Urinary bladder (tissue), 4 donors: Measurements from ENCODE around the gene MVP. TPM values are rescaled to one million over a fixed set of nuclear protein-coding genes. Genes with fewer than 3 reads are reported as not detected.

Experiments
- DNase-seq: peaks from one replicate; pipeline ENCODE4 v3.0.0-alpha.2; 2015; ENCODE audit errors: extremely low spot score
- H3K27ac ChIP-seq: one replicate; pipeline ENCODE4 v1.5.1; 2013; ENCODE audit warnings: low read depth, mild to moderate bottlenecking, moderate library complexity
- H3K36me3 ChIP-seq: one replicate; pipeline ENCODE4 v1.6.1; 2013; ENCODE audit warnings: mild to moderate bottlenecking, moderate library complexity; ENCODE audit not compliant: insufficient read depth
- H3K4me1 ChIP-seq: one replicate; pipeline ENCODE4 v1.6.1; 2013; ENCODE audit warnings: mild to moderate bottlenecking, moderate library complexity; ENCODE audit not compliant: insufficient read depth
- H3K4me3 ChIP-seq: one replicate; pipeline ENCODE4 v1.5.1; 2013; ENCODE audit warnings: low read depth, low read length
- WGBS: extraction: QIAGEN DNeasy Blood & Tissue Kit; methylation state at CpG from one replicate; pipeline ENCODE4 v1.1.7; 2013; 5-methylcytosine and 5-hydroxymethylcytosine counted together
- polyA plus RNA-seq: library from polyadenylated mRNA; stranded (reverse); fragments of 200-250 nt; gene quantifications from one replicate; pipeline ENCODE4 v1.2.3, GENCODE V29; 2013
- total RNA-seq: library from RNA; depleted of rRNA; stranded (reverse); fragments of >200 nt; gene quantifications from one replicate; pipeline ENCODE4 v1.2.3, GENCODE V29; 2014
- donor health status: healthy with polysubstance abuse.
- donor health status: healthy.

MVP gene
- total and polyA plus RNA-seq, 2 donors, result 42.7 to 143 TPM

DNA sequence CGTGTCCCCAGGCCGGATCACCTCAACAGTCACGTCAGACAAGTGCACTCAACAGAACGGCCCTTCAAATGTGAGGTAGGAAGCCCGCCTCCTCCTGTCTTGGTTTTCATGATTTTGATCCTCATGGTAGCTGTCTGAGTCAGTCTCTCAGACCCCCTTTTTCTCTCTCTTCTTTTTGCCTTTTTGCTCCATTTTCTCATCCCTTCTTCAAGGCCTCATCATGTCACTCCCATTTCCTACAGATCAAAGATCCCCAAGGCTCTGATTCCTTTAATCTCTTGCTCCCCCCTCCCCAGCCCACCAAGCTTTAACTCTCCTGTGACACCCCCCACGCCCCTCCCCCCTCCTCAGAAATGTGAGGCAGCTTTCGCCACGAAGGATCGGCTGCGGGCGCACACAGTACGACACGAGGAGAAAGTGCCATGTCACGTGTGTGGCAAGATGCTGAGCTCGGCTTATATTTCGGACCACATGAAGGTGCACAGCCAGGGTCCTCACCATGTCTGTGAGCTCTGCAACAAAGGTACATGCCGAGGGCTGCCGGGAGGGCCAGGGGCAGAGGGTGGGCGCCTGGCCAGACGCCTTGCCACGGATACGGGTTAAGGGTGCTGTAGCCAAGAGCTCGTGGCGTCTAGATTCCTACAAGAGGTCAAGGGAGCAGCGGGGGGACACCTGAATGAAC is 11.9 kb upstream of the MVP start:
- WGBS, result 43% methylated on average over 25 of the region's 25 CpGs
- H3K36me3 ChIP-seq, result no peaks in the 10 kb centered on the region
- peak overlapping the region; percentile 86 for H3K27ac ChIP-seq
- peak overlapping the region; percentile 72 for H3K4me3 ChIP-seq
- H3K4me1 ChIP-seq, result no peaks in the 10 kb centered on the region
- DNase-seq, result no peak

DNA sequence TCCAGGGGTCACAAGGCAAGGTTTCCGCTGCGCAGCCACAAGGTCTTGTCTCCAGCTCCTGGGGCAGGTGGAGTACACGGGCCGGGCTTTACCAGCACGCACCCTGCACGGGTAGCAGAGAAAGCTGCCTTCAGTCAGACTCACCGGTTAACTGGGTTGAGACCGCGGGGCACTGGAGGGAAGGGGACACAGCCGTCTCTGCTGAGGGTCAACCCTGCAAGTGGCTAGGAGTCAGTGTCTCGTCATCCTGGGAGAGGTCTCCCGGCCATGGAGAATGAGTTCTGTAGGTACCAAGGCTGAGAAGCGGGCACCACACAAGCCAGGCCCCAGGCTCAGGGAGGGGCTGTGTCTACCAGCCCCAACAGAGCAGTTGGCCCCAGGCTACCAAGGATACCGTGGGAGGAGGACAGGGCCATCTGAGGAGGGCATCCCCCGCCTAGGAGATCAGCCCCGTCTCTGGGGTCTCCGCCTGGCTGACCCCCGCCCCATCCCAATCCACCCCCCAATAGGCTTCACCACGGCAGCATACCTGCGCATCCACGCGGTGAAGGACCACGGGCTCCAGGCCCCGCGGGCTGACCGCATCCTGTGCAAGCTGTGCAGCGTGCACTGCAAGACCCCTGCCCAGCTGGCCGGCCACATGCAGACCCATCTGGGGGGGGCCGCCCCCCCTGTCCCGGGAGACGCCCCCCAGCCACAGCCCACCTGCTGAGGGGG is 11.1 kb upstream of the MVP start:
- H3K4me3 ChIP-seq, result no peak overlapping the region
- no peak overlapping the region for H3K27ac ChIP-seq
- H3K4me1 ChIP-seq, result no peaks in the 10 kb centered on the region
- no peak for DNase-seq
- H3K36me3 ChIP-seq, result no peaks in the 10 kb centered on the region
- 75% methylated on average over 31 of the region's 31 CpGs for WGBS

DNA sequence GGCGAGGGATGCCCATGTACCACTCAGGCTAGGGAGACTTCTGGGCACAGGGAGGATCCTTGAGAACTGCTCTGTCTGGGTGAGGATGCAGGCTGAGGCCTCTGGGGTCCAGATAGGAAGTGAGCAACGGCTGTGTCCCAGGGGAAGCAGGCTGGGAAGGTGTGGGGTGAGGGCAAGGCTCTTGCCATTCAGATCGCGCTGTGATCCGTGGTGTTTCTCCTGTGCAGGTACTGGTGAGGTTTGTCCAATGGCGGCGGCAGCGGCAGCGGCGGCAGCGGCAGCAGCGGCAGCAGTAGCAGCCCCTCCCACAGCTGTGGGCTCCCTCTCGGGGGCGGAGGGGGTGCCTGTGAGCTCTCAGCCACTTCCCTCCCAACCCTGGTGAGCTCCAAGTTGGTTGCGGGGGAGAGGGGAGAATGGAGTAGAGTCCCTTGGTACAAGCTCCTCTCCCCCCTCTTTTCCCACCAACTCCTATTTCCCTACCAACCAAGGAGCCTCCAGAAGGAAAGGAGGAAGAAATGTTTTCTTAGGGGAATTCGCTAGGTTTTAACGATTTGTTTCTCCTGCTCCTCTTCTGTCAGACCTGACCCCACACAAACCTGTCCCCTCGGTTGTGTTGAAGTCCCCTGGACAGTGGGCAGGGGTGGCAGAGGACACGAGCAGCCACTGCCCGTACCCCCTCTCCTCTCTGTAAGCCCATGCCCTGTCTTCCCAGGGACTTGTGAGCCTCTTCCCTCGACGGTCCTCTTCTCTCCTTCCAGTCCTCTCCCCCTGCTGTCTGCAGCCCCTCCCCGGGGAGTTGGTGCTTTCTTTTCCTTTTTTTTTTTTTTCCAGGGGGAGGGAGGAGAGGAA is 10.2 kb upstream of the MVP start:
- Histone ChIP-seq H3K4me3 (no peak overlapping the region), H3K27ac (peak overlapping the region; percentile 39), H3K36me3 (no peaks in the 10 kb centered on the region), H3K4me1 (no peaks in the 10 kb centered on the region)
- WGBS, result 45% methylated on average over 23 of the region's 23 CpGs
- no peak for DNase-seq

GRCh38 chr16:29810699-29811169 is 9.5 kb upstream of the MVP start:
- WGBS, result 23% methylated on average over 9 of the region's 9 CpGs
- Histone ChIP-seq H3K4me3 (no peak overlapping the region), H3K27ac (peak overlapping the region; percentile 39), H3K36me3 (no peaks in the 10 kb centered on the region), H3K4me1 (no peaks in the 10 kb centered on the region)
- no peak for DNase-seq

GRCh38 chr16:29811170-29811895 is 8.9 kb upstream of the MVP start:
- DNase-seq, result peak; percentile 88
- Histone ChIP-seq H3K36me3 (no peaks in the 10 kb centered on the region), H3K27ac (peak overlapping the region; percentile 74), H3K4me3 (peak overlapping the region; percentile 48), H3K4me1 (no peaks in the 10 kb centered on the region)
- under 1% methylated on average over 31 of the region's 31 CpGs for WGBS

- Histone ChIP-seq H3K36me3 (no peaks in the 10 kb centered on the region), H3K4me3 (peak within 1 kb of the TSS; percentile 48), H3K27ac (peak within 1 kb of the TSS; percentile 75), H3K4me1 (no peaks in the 10 kb centered on the region)
- 2% methylated on average over 69 of the region's 69 CpGs for WGBS
- no peak for DNase-seq
These were observed 8.2 kb upstream of the MVP start, which contains the start of gene PRRT2 for GRCh38 chr16:29811896-29812665. Gene PRRT2 (plus strand): TSS chr16:29812193. CDS start chr16:29813055, 862 bp downstream.

DNA sequence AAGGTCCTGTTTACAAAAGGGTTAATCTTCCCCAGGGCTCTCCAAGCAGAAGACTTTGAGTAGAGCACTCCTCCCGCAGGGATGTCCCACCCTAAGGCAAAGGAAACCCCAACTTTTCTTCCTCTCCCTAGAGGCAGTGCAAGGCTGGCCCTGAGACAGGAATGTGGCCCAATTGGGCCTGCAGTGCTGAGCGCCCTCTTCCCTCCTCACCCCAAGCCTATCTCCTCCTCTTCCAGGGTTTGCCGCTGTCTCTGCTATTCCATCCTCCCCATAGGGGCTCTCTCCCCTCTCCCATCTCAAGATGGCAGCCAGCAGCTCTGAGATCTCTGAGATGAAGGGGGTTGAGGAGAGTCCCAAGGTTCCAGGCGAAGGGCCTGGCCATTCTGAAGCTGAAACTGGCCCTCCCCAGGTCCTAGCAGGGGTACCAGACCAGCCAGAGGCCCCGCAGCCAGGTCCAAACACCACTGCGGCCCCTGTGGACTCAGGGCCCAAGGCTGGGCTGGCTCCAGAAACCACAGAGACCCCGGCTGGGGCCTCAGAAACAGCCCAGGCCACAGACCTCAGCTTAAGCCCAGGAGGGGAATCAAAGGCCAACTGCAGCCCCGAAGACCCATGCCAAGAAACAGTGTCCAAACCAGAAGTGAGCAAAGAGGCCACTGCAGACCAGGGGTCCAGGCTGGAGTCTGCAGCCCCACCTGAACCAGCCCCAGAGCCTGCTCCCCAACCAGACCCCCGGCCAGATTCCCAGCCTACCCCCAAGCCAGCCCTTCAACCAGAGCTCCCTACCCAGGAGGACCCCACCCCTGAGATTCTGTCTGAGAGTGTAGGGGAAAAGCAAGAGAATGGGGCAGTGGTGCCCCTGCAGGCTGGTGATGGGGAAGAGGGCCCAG is 7.3 kb upstream of the MVP start:
- no peak for DNase-seq
- 45% methylated on average over 9 of the region's 9 CpGs for WGBS
- Histone ChIP-seq H3K27ac (no peak overlapping the region), H3K4me3 (peak overlapping the region; percentile 48), H3K36me3 (no peaks in the 10 kb centered on the region), H3K4me1 (no peaks in the 10 kb centered on the region)

DNA sequence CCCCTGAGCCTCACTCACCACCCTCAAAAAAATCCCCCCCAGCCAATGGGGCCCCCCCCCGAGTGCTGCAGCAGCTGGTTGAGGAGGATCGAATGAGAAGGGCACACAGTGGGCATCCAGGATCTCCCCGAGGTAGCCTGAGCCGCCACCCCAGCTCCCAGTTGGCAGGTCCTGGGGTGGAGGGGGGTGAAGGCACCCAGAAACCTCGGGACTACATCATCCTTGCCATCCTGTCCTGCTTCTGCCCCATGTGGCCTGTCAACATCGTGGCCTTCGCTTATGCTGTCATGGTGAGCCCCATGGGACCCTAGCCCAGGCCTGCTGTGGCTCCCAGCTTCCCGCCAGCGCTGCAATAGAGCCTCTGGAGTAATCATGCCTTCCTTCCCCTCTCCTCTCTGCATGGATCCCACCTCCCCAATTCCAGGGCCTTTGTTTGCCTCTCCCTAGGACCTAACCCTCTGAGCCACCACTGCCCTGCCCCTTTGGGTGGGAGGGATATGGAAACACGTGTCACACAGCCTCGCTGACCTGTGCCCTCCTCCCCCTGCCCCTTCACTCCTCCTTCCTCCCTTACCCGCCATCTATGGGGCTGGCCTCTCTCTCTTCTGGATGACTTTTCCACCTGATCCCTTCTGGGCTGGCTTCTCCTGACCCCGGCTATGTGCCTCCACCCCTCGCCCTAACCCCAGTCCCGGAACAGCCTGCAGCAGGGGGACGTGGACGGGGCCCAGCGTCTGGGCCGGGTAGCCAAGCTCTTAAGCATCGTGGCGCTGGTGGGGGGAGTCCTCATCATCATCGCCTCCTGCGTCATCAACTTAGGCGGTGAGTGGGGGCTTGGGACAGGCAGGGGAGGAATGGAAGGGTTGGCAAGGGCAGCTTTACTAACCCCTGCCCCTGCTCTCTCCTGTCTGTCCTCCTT is 6.4 kb upstream of the MVP start:
- Histone ChIP-seq H3K4me1 (no peaks in the 10 kb centered on the region), H3K36me3 (no peaks in the 10 kb centered on the region), H3K27ac (no peak overlapping the region), H3K4me3 (no peak overlapping the region)
- WGBS, result 65% methylated on average over 24 of the region's 24 CpGs
- DNase-seq, result no peak

- Histone ChIP-seq H3K36me3 (no peaks in the 10 kb centered on the region), H3K4me3 (peak overlapping the region; percentile 32), H3K27ac (no peak overlapping the region), H3K4me1 (no peaks in the 10 kb centered on the region)
- 65% methylated on average over 5 of the region's 5 CpGs for WGBS
- no peak for DNase-seq
These were observed 5.7 kb upstream of the MVP start for GRCh38 chr16:29814592-29814991.

DNA sequence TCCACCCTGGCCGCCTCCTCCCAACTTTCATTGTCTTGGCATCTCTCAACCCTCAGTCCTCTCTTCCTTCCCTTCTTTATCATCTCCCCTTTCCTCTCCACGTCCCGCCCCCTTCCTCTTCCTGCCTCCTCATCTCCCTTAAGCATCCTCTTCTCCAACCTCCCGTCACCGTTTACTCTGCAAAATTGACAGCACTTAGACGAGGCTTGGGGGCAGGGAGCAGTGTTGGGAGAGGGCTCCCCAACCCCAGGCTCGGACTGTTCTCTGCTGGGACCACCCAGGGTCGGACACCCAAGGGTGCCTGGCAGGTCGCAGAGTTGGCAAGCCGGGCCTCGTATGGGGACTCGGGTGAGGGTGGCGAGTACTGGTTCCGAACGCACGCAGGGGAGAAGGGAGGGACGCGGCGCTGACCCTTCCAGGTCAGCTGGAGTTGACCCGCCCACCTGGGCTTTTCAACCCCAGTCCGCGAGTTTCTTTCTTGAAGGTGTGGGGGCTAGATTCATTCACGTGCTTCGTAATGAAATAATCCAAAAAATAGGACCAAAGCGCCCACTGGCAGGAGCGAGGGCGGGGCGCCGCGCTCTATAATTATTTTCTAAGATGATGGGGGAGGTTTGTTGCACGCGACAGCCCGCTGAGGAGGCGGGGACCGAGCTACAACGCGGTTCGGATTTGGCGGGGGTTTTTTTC is 5.1 kb upstream of the MVP start:
- no peak for DNase-seq
- 6% methylated on average over 39 of the region's 39 CpGs for WGBS
- Histone ChIP-seq H3K27ac (peak overlapping the region; percentile 63), H3K4me3 (peak overlapping the region; percentile 32), H3K4me1 (no peaks in the 10 kb centered on the region), H3K36me3 (no peaks in the 10 kb centered on the region)
